22Rv1 (cell line): ENCODE data around the gene IL23A.

ENCODE experiments used
- H3K27ac ChIP-seq: fragments of 450-650 bp; 2 replicates; pipeline ENCODE4 v1.5.1; 2017
- CTCF ChIP-seq: fragments of 450-650 bp; IDR thresholded peaks from 2 replicates; pipeline ENCODE4 v1.5.1; 2017; ENCODE audit warnings: mild to moderate bottlenecking
- ZFX ChIP-seq: fragments of 450-650 bp; IDR thresholded peaks from 2 replicates; pipeline ENCODE4 v1.6.1; 2017; ENCODE audit warnings: antibody characterized with exemption, borderline replicate concordance

Gene IL23A

GRCh38 chr12:56385873-56386272 lies 47.2 kb downstream of the IL23A start:
- H3K27ac ChIP-seq = no peak overlapping the region
- TF ChIP-seq ZFX = no peak
- no peak for TF ChIP-seq CTCF

GRCh38 chr12:56387152-56387736 lies 48.6 kb downstream of the IL23A start:
- TF ChIP-seq CTCF (no peak), ZFX (no peak)
- no peak overlapping the region for H3K27ac ChIP-seq

- TF ChIP-seq CTCF = no peak
- no peak for TF ChIP-seq ZFX
- H3K27ac ChIP-seq = no peak overlapping the region
Observed at GRCh38 chr12:56389412-56389811, 50.7 kb downstream of the IL23A start.
